Fibroblast of lung (primary cell): ENCODE measurements around the gene SLC11A2. TPM values are rescaled to one million over a fixed set of nuclear protein-coding genes. Genes with fewer than 3 reads are reported as not detected.

Experiments used
- DNase-seq, 2 donors: peaks; one replicate each; pipeline versions ENCODE4 v3.0.0 to v3.0.0-alpha.2; 2010; ENCODE audit warnings: low read depth in 2 of 2
- H2AFZ ChIP-seq: 2 replicates; pipeline ENCODE4 v1.5.1; 2012; ENCODE audit warnings: low read length, control low read depth, inconsistent platforms
- H3K27ac ChIP-seq: 2 replicates; pipeline ENCODE4 v1.5.1; 2011; ENCODE audit warnings: low read length, control low read depth; ENCODE audit not compliant: insufficient read depth
- H3K27me3 ChIP-seq: 2 replicates; pipeline ENCODE4 v1.5.1; 2011; ENCODE audit warnings: mild to moderate bottlenecking, low read length; ENCODE audit not compliant: control insufficient read depth, insufficient read depth
- H3K36me3 ChIP-seq: 2 replicates; pipeline ENCODE4 v1.5.1; 2011; ENCODE audit warnings: low read length; ENCODE audit not compliant: control insufficient read depth, insufficient read depth
- H3K4me1 ChIP-seq: 2 replicates; pipeline ENCODE4 v1.5.1; 2011; ENCODE audit warnings: low read length; ENCODE audit not compliant: control insufficient read depth, insufficient read depth; ENCODE audit errors: extremely low read depth
- H3K4me2 ChIP-seq: 2 replicates; pipeline ENCODE4 v1.5.1; 2011; ENCODE audit warnings: low read length, control low read depth; ENCODE audit not compliant: insufficient read depth; ENCODE audit errors: extremely low read depth
- H3K4me3 ChIP-seq, 4 experiments: fragments of 200-600 bp in 1 of 4; sonication (generic) in 1 of 4; replicated peaks in 1 of 4; 2 replicates each; pipeline ENCODE4 v1.5.1; 2011 to 2016; ENCODE audit warnings: low read length in 4 of 4, low read depth in 3 of 4, mild to moderate bottlenecking in 3 of 4, control low read depth in 2 of 4, inconsistent platforms in 1 of 4, mixed read lengths in 1 of 4; ENCODE audit not compliant: insufficient read depth in 1 of 4; ENCODE audit errors: control extremely low read depth in 1 of 4
- H3K79me2 ChIP-seq: 2 replicates; pipeline ENCODE4 v1.5.1; 2012; ENCODE audit warnings: mild to moderate bottlenecking, low read length, inconsistent platforms; ENCODE audit not compliant: control insufficient read depth, insufficient read depth
- H3K9ac ChIP-seq: 2 replicates; pipeline ENCODE4 v1.5.1; 2011; ENCODE audit warnings: mild to moderate bottlenecking, low read length, control low read depth; ENCODE audit not compliant: insufficient read depth
- H3K9me3 ChIP-seq: 2 replicates; pipeline ENCODE4 v1.5.1; 2012; ENCODE audit warnings: low read depth, low read length; ENCODE audit not compliant: control insufficient read depth, insufficient read depth
- H4K20me1 ChIP-seq: 2 replicates; pipeline ENCODE4 v1.5.1; 2011; ENCODE audit warnings: low read length; ENCODE audit not compliant: control insufficient read depth, insufficient read depth; ENCODE audit errors: extremely low read depth
- CTCF ChIP-seq, 2 donors: IDR thresholded peaks in 1 of 2; conservative IDR thresholded peaks in 1 of 2; 1 replicate in 1 of 2; 2 replicates in 1 of 2; pipeline ENCODE4 v1.5.1; 2011 to 2012; ENCODE audit warnings: low read length in 2 of 2, control low read depth in 1 of 2, inconsistent platforms in 1 of 2, low read depth in 1 of 2, mild to moderate bottlenecking in 1 of 2
- EZH2 ChIP-seq: IDR thresholded peaks from 2 replicates; pipeline ENCODE4 v1.5.1; 2012; ENCODE audit warnings: low read length, control low read depth, mild to moderate bottlenecking; ENCODE audit errors: missing control alignments
- polyA plus RNA-seq, 2 donors: library from polyadenylated mRNA; depleted of rRNA in 1 of 2; stranded (reverse) in 1 of 2; unstranded in 1 of 2; fragments of >200 nt; gene quantifications; 2 replicates each; pipeline ENCODE4 v1.2.1, GENCODE V29; 2011 to 2012; ENCODE audit warnings: missing spikeins in 1 of 2
- total RNA-seq: library from RNA; depleted of rRNA; stranded (reverse); fragments of >200 nt; gene quantifications from 2 replicates; pipeline ENCODE4 v1.2.1, GENCODE V29; 2014

SLC11A2 gene
- total and polyA plus RNA-seq, 2 donors (not counting 1 experiment from before 2014, with no cell fraction given) = 38.6 to 75.0 TPM

GRCh38 chr12:50984586-50985298, 41.4 kb downstream of the SLC11A2 start:
- H3K36me3 ChIP-seq = peaks cover 1% of the 10 kb centered on the region
- H3K27me3 ChIP-seq = no peaks in the 10 kb centered on the region
- H3K9ac ChIP-seq = no peak overlapping the region
- H3K4me2 ChIP-seq = no peak overlapping the region
- peaks cover 2% of the 10 kb centered on the region for H3K4me1 ChIP-seq
- no peaks in the 10 kb centered on the region for H4K20me1 ChIP-seq
- no peak overlapping the region for H3K27ac ChIP-seq
- no peak overlapping the region for H3K4me3 ChIP-seq
- TF ChIP-seq CTCF (conservative IDR thresholded peaks at IDR 0.05 in 1 of 2, IDR thresholded peaks at IDR 0.05 in 1 of 2; ENCODE audit: low read depth in 1 of 2, low read length in 2 of 2) = no peak
- TF ChIP-seq EZH2 = no peak
- peak in 1 of 2 donors; percentile 43 for DNase-seq
- H2AFZ ChIP-seq = no peak overlapping the region
- no peaks in the 10 kb centered on the region for H3K79me2 ChIP-seq
- no peaks in the 10 kb centered on the region for H3K9me3 ChIP-seq

GRCh38 chr12:50981319-50982239, 44.6 kb downstream of the SLC11A2 start:
- H3K36me3 ChIP-seq = no peaks in the 10 kb centered on the region
- DNase-seq = no peak
- no peak overlapping the region for H3K4me3 ChIP-seq
- H3K9ac ChIP-seq = no peak overlapping the region
- H3K4me1 ChIP-seq = peaks cover 2% of the 10 kb centered on the region
- no peak overlapping the region for H3K4me2 ChIP-seq
- H4K20me1 ChIP-seq = no peaks in the 10 kb centered on the region
- no peaks in the 10 kb centered on the region for H3K27me3 ChIP-seq
- TF ChIP-seq CTCF (conservative IDR thresholded peaks at IDR 0.05 in 1 of 2, IDR thresholded peaks at IDR 0.05 in 1 of 2; ENCODE audit: low read depth in 1 of 2, low read length in 2 of 2) = no peak
- no peak for TF ChIP-seq EZH2
- H3K27ac ChIP-seq = no peak overlapping the region
- no peaks in the 10 kb centered on the region for H3K9me3 ChIP-seq
- H2AFZ ChIP-seq = no peak overlapping the region
- H3K79me2 ChIP-seq = no peaks in the 10 kb centered on the region

DNA sequence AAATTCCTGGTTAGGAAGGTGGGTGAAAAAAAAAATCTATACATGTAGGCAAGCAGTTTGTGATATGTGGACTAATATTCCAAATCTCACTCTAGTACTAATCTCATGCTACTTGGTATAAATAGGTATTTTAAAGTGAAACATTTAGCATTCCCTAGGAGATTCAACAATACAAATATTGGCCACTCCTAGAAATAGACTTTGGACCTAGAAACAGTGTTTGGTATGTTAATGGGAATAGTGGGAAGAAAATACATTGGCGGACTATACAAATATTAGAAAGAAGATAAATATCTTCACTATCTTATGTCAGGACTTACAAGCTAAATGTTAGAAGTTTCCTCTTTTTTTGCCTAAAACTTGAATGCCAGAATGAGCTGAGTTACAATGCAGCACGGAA, 45.6 kb downstream of the SLC11A2 start:
- TF ChIP-seq EZH2 (no peak), CTCF (conservative IDR thresholded peaks at IDR 0.05 in 1 of 2, IDR thresholded peaks at IDR 0.05 in 1 of 2; ENCODE audit: low read depth in 1 of 2, low read length in 2 of 2) (no peak)
- Histone ChIP-seq H3K36me3 (no peaks in the 10 kb centered on the region), H3K79me2 (no peaks in the 10 kb centered on the region), H3K9me3 (no peaks in the 10 kb centered on the region), H3K4me1 (peaks cover 2% of the 10 kb centered on the region), H3K4me3 (no peak overlapping the region), H2AFZ (no peak overlapping the region), H3K9ac (no peak overlapping the region), H3K4me2 (no peak overlapping the region), H4K20me1 (no peaks in the 10 kb centered on the region), H3K27ac (no peak overlapping the region), H3K27me3 (no peaks in the 10 kb centered on the region)
- DNase-seq = no peak
